HG02970 (cell line): ENCODE measurements around the gene PTPRM.

Source experiments
- ATAC-seq: cut with Tn5 transposase; IDR thresholded peaks from one replicate; pipeline ENCODE4 v1.9.1; 2021; ENCODE audit warnings: mild to moderate bottlenecking, moderate library complexity, moderate number of reproducible peaks; ENCODE audit not compliant: unreplicated experiment, low FRiP score

Gene PTPRM

GRCh38 chr18:7787339-7787738 lies 220.2 kb downstream of the PTPRM start:
- ATAC-seq: no peak

- no peak for ATAC-seq
These were observed 222.9 kb downstream of the PTPRM start for GRCh38 chr18:7789856-7790552.

GRCh38 chr18:7793100-7793499 lies 226.0 kb downstream of the PTPRM start:
- no peak for ATAC-seq

GRCh38 chr18:7803956-7804469 lies 236.9 kb downstream of the PTPRM start:
- ATAC-seq: no peak

GRCh38 chr18:7805096-7805495 lies 238.0 kb downstream of the PTPRM start:
- ATAC-seq: no peak

GRCh38 chr18:7805880-7806279 lies 238.8 kb downstream of the PTPRM start:
- no peak for ATAC-seq

GRCh38 chr18:7807936-7808453 lies 240.9 kb downstream of the PTPRM start:
- ATAC-seq: no peak

GRCh38 chr18:7808992-7809391 lies 241.9 kb downstream of the PTPRM start:
- no peak for ATAC-seq

GRCh38 chr18:7809455-7809854 lies 242.3 kb downstream of the PTPRM start:
- no peak for ATAC-seq

- ATAC-seq: no peak
These were observed 242.9 kb downstream of the PTPRM start for GRCh38 chr18:7809978-7810377.

GRCh38 chr18:7812431-7813063 lies 245.4 kb downstream of the PTPRM start:
- no peak for ATAC-seq

- ATAC-seq: no peak
These were observed 246.0 kb downstream of the PTPRM start for GRCh38 chr18:7813131-7813530.

- ATAC-seq: no peak
These were observed 247.7 kb downstream of the PTPRM start for GRCh38 chr18:7814754-7815315.

- ATAC-seq: no peak
These were observed 248.7 kb downstream of the PTPRM start for GRCh38 chr18:7815787-7816186.

GRCh38 chr18:7817575-7818230 lies 250.6 kb downstream of the PTPRM start:
- no peak for ATAC-seq

- ATAC-seq: no peak
These were observed 254.7 kb downstream of the PTPRM start for GRCh38 chr18:7821784-7822183.

- no peak for ATAC-seq
These were observed 255.6 kb downstream of the PTPRM start for GRCh38 chr18:7822435-7823331.

- no peak for ATAC-seq
These were observed 257.9 kb downstream of the PTPRM start for GRCh38 chr18:7824970-7825369.

- ATAC-seq: no peak
These were observed 263.4 kb downstream of the PTPRM start for GRCh38 chr18:7830468-7830867.

- no peak for ATAC-seq
These were observed 272.4 kb downstream of the PTPRM start for GRCh38 chr18:7839548-7839947.
